NCI-H146 treated with DMSO at 0.1 percent for 48 hours (cell line): ENCODE results near the gene FOXP4.

Source experiments
- DNase-seq: peaks from one replicate; lab custom pipeline; 2025; ENCODE audit not compliant: unreplicated experiment; lab: John Stamatoyannopoulos, UW

FOXP4 gene, protein sequence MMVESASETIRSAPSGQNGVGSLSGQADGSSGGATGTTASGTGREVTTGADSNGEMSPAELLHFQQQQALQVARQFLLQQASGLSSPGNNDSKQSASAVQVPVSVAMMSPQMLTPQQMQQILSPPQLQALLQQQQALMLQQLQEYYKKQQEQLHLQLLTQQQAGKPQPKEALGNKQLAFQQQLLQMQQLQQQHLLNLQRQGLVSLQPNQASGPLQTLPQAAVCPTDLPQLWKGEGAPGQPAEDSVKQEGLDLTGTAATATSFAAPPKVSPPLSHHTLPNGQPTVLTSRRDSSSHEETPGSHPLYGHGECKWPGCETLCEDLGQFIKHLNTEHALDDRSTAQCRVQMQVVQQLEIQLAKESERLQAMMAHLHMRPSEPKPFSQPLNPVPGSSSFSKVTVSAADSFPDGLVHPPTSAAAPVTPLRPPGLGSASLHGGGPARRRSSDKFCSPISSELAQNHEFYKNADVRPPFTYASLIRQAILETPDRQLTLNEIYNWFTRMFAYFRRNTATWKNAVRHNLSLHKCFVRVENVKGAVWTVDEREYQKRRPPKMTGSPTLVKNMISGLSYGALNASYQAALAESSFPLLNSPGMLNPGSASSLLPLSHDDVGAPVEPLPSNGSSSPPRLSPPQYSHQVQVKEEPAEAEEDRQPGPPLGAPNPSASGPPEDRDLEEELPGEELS

DNA sequence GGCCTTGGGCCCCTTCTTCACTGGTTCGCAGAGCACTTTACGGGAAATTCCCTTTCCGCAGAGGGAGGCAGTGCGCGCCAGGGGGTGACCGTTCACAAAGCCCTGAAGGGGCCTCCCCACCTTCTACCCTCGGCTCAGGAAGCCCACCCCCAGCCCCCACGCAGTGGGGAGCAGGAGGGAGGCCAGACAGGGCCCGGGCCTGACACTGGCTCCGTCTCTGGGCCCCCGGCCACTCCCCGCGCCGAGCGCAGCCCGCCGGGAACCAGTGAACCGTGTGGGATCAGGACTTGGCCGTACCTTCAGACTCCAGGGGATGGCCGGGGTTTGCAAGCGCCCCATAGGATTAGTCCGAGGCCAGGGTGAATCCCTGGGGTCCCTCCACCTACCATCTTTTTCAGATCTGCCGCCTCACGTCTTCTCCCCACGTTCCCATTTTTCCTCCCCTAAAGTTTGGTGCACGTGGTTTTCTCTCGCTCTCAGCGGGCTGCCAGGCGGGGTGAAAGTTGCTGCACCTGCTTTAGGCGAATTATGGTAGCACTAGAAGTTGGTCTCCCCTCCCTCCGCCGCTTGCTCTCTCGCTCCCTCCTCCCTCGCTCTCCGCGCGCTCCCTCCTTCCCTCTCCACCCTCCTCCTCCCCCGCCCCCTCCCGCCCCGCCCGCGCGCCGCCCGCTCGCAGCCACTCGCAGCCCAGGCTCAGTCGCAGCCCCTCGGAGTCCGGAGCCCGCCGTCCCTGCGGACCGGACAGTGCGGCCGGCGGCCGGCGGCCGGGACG is at the start of gene FOXP4:
FOXP4 (plus strand) TSS at position 679 of the 772 bp plus-strand sequence. CDS start 19,380 bp downstream, outside the sequence.
- peak; percentile 94 for DNase-seq

DNA sequence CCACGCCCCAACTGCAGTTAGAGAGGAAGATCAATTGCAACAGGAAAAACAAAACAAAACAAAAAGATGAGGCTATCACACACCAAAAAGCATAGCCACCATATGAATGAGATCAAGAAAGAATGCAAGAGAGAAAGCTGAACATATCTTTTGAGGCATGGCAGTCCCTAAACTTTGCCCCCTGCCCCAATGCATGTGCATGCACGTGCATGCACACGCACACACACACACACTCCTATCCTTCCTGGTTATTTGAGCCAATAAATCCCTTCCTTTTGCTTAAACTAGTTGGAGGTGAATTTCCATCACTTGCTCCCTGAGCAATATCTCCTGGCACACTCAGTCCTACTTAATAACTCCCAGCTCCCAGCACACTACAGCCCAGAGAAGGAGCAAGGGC is 48.6 kb upstream of the FOXP4 start:
- no peak for DNase-seq

DNA sequence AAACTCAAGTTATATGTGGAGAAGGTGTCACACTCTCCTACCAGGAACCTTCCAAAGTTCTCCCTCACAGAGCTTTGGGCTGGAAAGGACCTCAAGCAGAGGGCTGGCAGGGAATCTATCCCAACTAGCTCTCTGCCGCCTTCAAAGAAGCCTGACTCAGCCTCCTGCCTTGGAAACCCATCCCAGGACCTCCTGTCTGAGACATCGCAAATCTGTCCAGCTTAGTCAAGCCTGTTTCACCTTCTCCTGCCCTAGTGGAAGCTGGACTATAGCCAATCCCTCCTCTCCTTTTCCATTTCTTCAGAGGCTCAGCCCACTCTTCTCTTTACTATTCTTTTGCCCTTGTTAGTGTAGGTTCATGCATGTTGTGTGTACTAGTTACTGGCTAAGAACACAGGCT is 48.2 kb upstream of the FOXP4 start:
- DNase-seq, result no peak

DNA sequence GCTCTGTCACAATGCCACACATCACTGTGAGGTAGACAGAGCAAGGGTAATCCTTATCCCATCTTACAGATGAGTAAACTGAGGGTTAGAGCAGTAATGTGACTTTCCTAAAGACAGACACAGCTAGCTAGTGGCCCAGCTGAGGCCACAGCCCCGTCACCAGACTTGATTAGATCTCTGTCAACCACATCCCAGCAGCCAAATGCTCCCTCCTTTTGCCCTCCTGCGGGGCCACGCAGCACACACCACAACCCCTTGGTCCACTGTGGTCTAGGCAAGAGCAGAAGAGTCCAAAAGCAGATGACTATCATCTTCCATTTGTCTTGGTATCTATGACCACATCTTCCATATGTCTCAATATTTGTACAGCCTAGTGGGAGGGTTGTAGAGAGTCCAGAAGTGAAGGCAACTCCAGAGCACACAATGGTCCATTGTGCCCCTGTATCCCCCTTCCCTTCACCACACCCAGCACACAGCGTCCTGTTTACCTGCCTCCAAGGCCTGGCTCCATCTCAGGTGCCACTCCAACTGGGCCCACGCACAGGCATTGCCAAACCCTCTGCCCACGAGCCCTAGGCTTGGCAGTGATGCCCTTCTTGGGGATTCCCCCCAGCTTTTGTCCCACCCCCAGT is 47.1 kb upstream of the FOXP4 start:
- DNase-seq, result no peak

DNA sequence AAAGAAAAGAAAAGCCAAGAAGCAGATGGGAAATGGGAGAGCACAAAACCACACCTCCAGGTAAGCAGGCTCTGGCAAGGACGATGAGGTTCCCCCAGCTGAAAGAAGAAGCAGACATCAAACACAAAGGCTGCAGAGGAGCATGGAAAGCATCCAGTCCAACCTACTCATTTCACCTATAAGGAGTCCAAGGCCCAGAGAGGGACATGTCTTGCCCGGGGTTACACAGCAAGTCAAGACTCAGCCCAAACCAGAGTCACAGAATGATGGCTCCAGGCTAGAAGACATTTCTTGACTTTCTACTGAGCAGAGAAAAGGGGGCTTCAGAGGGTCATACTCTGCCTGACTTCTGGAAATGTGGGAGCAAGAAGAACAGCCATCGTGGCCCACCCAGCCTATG is 45.6 kb upstream of the FOXP4 start:
- DNase-seq, result no peak

DNA sequence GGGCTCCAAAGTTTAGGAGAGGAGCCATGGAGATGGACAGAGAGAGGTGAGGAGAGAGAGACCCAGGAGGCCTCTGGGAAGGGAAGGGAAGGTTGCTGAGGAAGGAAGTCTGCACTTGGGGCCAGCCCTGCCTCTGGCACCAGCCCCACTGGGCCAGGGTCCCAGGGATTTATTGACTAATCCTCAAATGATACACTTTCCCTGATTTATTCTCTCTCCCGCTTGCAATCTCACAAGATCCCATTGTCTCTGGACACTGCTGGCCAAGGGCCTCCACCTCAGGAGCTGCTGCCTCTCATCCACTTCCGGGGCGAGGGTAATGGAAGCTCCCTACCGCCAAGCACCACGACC is 43.6 kb upstream of the FOXP4 start:
- DNase-seq, result no peak

- DNase-seq, result no peak
Observed at GRCh38 chr6:41502917-41503671, 43.1 kb upstream of the FOXP4 start.

DNA sequence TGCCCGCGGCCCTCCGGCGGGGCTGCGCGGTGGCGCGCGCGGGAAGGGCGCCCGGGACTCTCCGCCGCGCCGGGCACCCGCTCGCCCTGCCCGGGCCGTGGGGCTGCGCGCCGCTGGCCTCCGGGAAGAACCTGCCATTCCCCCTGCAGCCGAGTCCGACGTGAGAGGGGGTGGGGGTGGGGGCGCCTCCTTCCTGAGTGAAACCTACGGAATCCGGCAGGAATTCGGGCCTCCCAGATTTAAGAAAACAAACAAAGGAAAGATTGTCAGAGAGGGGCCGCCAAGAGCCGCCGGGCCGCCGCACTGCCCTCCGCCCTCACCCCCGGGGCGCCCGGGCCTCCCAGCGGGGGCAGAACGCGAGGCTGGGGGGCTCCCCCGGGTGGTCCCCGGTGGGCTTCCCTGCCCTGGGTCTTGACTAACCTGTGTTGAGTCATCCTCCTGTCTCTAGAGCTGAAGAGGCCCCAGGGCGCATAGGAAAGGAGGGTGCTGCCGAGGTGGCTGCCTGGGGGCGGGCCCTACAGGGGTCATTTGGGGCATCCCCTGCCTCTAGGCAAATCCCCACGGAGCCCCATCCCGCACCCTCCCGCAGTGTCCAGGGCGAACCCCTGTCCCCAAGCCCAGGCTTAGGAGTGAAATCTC is 42.2 kb upstream of the FOXP4 start:
- no peak for DNase-seq

GRCh38 chr6:41504466-41505121 is 41.6 kb upstream of the FOXP4 start:
- DNase-seq, result peak; percentile 39

GRCh38 chr6:41505122-41506049 is 40.8 kb upstream of the FOXP4 start:
- DNase-seq, result peak; percentile 37

GRCh38 chr6:41508479-41508878 is 37.7 kb upstream of the FOXP4 start:
- no peak for DNase-seq

DNA sequence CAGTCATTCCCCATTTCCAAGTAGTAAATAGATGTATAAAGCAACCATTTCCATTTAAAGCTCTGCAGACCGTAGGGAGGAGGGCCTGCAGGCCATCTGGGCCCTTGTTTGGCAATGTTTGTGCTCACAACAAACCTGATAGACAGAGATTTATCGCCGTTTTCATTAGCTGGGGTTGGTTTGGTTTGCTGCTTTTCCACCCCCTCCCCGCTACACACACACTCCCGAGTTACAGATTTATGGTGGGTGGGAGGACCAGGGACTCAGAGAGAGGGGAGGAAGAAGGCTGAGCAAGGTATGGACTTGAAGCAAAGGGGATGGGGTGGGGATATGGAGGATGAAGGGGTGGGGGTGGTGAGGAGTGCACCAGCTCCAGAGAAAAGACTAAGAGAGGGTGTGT is 36.6 kb upstream of the FOXP4 start:
- no peak for DNase-seq

DNA sequence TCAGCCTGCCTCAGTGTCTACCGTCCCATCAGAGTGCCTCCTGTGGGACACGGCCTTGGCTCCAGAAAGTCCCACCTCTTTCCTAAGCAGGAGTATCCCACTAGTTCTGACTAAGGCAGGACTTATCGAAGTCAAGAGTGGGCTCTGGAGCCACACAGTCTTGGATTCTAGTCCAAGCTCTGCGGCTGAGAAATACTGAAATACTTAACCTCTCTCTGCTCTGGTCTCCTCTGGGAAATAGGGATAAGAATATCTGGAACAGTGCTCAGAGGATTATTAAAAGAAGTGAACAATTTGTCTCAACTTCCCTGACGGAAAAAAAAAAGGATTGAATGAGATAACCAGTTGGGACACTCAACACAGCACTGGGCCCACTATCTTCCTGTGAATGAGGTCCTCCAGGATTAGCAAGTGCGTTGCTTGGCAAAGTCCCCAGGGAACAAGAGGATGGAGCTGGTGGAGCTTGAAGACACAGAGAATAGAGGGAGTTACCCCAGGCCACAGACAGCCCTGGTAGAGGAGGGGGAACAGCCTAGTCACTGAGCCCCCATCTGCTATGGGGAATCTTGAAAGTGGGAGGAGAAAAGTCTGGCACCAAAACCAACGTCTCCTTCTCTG is 34.6 kb upstream of the FOXP4 start:
- no peak for DNase-seq

- DNase-seq, result no peak
Observed at GRCh38 chr6:41512146-41512701, 34.0 kb upstream of the FOXP4 start.

- DNase-seq, result no peak
Observed at GRCh38 chr6:41515995-41516394, 30.2 kb upstream of the FOXP4 start.

- no peak for DNase-seq
Observed at GRCh38 chr6:41518118-41518517, 28.1 kb upstream of the FOXP4 start.

- no peak for DNase-seq
Observed at GRCh38 chr6:41519305-41519744, 26.9 kb upstream of the FOXP4 start.
